PFSK-1 (cell line): ENCODE data around the gene OPCML.

ENCODE experiments used
- FOXP2 ChIP-seq: optimal IDR thresholded peaks from 2 replicates; pipeline ENCODE3; 2011; ENCODE audit warnings: borderline replicate concordance, control low read depth, inconsistent platforms; ENCODE audit not compliant: insufficient read depth; ENCODE audit errors: extremely low read length, extremely low read depth
- POLR2AphosphoS5 ChIP-seq: IDR thresholded peaks from 2 replicates; pipeline ENCODE4 v1.6.1; 2012; ENCODE audit warnings: low read depth, mild to moderate bottlenecking, control low read depth, low read length, moderate library complexity
- SIN3A ChIP-seq: IDR thresholded peaks from 2 replicates; pipeline ENCODE4 v1.6.1; 2012; ENCODE audit warnings: mild to moderate bottlenecking, low read length, moderate library complexity, borderline replicate concordance; ENCODE audit not compliant: insufficient read depth
- TAF1 ChIP-seq: IDR thresholded peaks from 2 replicates; pipeline ENCODE4 v1.6.1; 2012; ENCODE audit warnings: low read length, control low read depth, borderline replicate concordance; ENCODE audit not compliant: insufficient read depth
- TF ChIP-seq, protein P1 (sequence below), 2 experiments: IDR thresholded peaks; 2 replicates each; pipeline versions ENCODE4 v1.6.1 to v1.8.0; 2011 to 2012; ENCODE audit warnings: low read depth in 2 of 2, low read length in 2 of 2, control low read depth in 1 of 2, inconsistent platforms in 1 of 2, mild to moderate bottlenecking in 1 of 2, moderate library complexity in 1 of 2; ENCODE audit not compliant: insufficient read depth in 1 of 2

Gene OPCML

GRCh38 chr11:132439711-132440255, 1092.5 kb downstream of the OPCML start:
- no peak for TF ChIP-seq TAF1
- TF ChIP-seq FOXP2 = no peak
- no peak for TF ChIP-seq POLR2AphosphoS5
- TF ChIP-seq, protein P1, sequence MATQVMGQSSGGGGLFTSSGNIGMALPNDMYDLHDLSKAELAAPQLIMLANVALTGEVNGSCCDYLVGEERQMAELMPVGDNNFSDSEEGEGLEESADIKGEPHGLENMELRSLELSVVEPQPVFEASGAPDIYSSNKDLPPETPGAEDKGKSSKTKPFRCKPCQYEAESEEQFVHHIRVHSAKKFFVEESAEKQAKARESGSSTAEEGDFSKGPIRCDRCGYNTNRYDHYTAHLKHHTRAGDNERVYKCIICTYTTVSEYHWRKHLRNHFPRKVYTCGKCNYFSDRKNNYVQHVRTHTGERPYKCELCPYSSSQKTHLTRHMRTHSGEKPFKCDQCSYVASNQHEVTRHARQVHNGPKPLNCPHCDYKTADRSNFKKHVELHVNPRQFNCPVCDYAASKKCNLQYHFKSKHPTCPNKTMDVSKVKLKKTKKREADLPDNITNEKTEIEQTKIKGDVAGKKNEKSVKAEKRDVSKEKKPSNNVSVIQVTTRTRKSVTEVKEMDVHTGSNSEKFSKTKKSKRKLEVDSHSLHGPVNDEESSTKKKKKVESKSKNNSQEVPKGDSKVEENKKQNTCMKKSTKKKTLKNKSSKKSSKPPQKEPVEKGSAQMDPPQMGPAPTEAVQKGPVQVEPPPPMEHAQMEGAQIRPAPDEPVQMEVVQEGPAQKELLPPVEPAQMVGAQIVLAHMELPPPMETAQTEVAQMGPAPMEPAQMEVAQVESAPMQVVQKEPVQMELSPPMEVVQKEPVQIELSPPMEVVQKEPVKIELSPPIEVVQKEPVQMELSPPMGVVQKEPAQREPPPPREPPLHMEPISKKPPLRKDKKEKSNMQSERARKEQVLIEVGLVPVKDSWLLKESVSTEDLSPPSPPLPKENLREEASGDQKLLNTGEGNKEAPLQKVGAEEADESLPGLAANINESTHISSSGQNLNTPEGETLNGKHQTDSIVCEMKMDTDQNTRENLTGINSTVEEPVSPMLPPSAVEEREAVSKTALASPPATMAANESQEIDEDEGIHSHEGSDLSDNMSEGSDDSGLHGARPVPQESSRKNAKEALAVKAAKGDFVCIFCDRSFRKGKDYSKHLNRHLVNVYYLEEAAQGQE (IDR thresholded peaks at IDR 0.05; ENCODE audit: insufficient read depth in 1 of 2, low read depth in 2 of 2, low read length in 2 of 2) = no peak
- TF ChIP-seq SIN3A = no peak

DNA sequence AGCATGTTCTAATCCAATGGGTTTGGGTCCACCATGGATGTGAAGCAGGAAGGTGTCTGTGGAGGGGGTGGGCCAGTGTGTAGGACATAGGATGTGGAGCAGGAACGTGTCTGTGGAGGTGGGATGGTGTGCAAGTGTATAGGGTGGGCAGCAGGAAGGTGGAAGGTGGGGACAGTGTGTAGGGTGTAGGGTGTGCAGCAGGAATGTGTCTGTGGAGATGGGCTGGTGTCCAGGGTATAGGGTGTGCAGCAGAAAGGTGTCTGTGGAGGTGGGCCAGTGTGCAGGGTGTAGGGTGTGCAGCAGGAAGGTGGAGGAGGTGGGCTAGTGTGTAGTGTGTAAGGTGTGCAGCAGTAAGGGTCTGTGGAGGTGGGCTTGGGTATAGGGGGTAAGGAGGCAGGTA, 1093.9 kb downstream of the OPCML start:
- TF ChIP-seq FOXP2 (no peak), POLR2AphosphoS5 (no peak), SIN3A (no peak), TAF1 (no peak)
- TF ChIP-seq, protein P1 (IDR thresholded peaks at IDR 0.05; ENCODE audit: insufficient read depth in 1 of 2, low read depth in 2 of 2, low read length in 2 of 2) = no peak

DNA sequence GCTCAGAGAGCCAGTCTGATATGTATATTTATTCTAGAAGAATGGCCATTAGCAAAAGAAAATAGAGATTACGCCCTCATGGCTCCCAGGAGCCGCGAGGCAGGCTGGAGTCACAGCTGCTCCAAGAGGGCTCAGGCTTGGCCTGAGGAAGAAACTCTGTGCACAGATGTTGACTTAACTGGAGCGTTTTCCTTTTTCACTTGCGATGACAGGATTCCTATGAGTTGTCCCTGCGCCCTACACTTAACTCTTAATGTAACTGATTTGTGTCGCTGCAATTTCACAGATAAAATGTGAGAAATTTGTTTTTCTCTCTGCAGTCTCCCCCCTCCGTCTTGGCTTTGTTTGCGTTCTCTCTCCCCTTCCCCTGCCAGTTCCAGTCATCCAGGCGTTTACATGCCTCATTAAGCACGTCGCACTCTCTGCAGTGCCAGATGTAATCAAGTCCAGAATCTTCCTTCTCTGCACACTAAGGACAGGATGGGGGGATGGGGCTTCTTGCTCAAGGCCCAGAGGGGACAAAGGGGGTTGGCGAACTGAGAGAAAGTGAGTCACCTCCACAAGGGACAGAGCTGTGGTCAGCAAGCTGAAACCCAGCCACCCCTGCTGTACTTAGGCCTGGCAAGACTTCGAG, 1101.8 kb downstream of the OPCML start:
- TF ChIP-seq POLR2AphosphoS5 = 0 out of 2 replicates have a peak, but pooled peaks have one; percentile 27
- no peak for TF ChIP-seq TAF1

GRCh38 chr11:132429685-132430084, 1102.6 kb downstream of the OPCML start:
- TF ChIP-seq SIN3A (no peak), POLR2AphosphoS5 (no peak), FOXP2 (no peak), TAF1 (no peak)
- TF ChIP-seq, protein P1 (IDR thresholded peaks at IDR 0.05; ENCODE audit: insufficient read depth in 1 of 2, low read depth in 2 of 2, low read length in 2 of 2) = no peak

- TF ChIP-seq FOXP2 (no peak), POLR2AphosphoS5 (no peak), SIN3A (no peak), TAF1 (no peak)
- TF ChIP-seq, protein P1 (IDR thresholded peaks at IDR 0.05; ENCODE audit: insufficient read depth in 1 of 2, low read depth in 2 of 2, low read length in 2 of 2) = no peak
Measured at GRCh38 chr11:132427611-132428010, 1104.7 kb downstream of the OPCML start.
